Naive thymus-derived CD8-positive, alpha-beta T cell (primary cell): ENCODE measurements around the gene FLNA. TPM values are rescaled to one million over a fixed set of nuclear protein-coding genes. Genes with fewer than 3 reads are reported as not detected.
"Not testable (repeated sequence)": the region's sequence is repeated elsewhere in the genome, so short reads cannot be mapped to it uniquely, and the experiment has no call there.

Source experiments
- ATAC-seq, 2 donors: fragments of 150-1000 bp; cut with Tn5 transposase in 1 of 2; sonication (Bioruptor Pico), chemical (Tn5 transposase) in 1 of 2; 1 replicate in 1 of 2; 2 replicates in 1 of 2; pipeline ENCODE4 v1.10.0; 2021; ENCODE audit warnings: mild to moderate bottlenecking in 2 of 2, moderate library complexity in 2 of 2
- POLR2A ChIA-PET: fragments of 350-600 bp; sonication (Branson Sonifier 250); formaldehyde crosslinking; loops from one replicate; lab custom pipeline; 2021; ENCODE audit warnings: antibody characterized with exemption; lab: Charles Lee
- DNase-seq, 10 donors: peaks; one replicate each; pipeline versions ENCODE4 v3.0.0 to v3.0.0-alpha.2; 2020 to 2022
- H3K27ac Mint-ChIP-seq, 10 donors: one replicate each; pipeline ENCODE4 v1.8.0; 2020 to 2022; ENCODE audit warnings: mild to moderate bottlenecking in 10 of 10, mixed read lengths in 10 of 10, moderate library complexity in 4 of 10, inconsistent platforms in 1 of 10
- H3K27me3 Mint-ChIP-seq, 5 donors: one replicate each; pipeline ENCODE4 v1.8.0; 2021 to 2022; ENCODE audit warnings: mixed read lengths in 5 of 5
- H3K36me3 Mint-ChIP-seq, 3 donors: one replicate each; pipeline ENCODE4 v1.8.0; 2020 to 2022; ENCODE audit warnings: mixed read lengths in 3 of 3, mild to moderate bottlenecking in 2 of 3, inconsistent platforms in 1 of 3
- H3K4me1 Mint-ChIP-seq, 4 donors: one replicate each; pipeline ENCODE4 v1.8.0; 2021 to 2022; ENCODE audit warnings: mixed read lengths in 4 of 4
- H3K4me3 Mint-ChIP-seq, 10 donors: one replicate each; pipeline ENCODE4 v1.8.0; 2020 to 2022; ENCODE audit warnings: mild to moderate bottlenecking in 10 of 10, mixed read lengths in 10 of 10, moderate library complexity in 6 of 10, inconsistent platforms in 1 of 10
- H3K9me3 Mint-ChIP-seq, 9 donors: one replicate each; pipeline ENCODE4 v1.8.0; 2020 to 2022; ENCODE audit warnings: mixed read lengths in 9 of 9, mild to moderate bottlenecking in 3 of 9, inconsistent platforms in 1 of 9, moderate library complexity in 1 of 9
- polyA plus RNA-seq, 3 donors: library from polyadenylated mRNA; unstranded; fragments of 300-500 nt; fragmentation: Illumina TruSeq; gene quantifications; one replicate each; pipeline ENCODE4 v1.2.3, GENCODE V29; 2021
- total RNA-seq, 8 experiments: library from RNA in 2 of 8; stranded (reverse) in 2 of 8; gene quantifications; one replicate each; pipeline ENCODE4 v1.2.3 and lab custom pipeline; 2021 to 2026

Gene FLNA
- total and polyA plus RNA-seq, 5 experiments from 2014 or later = 156 to 633 (median 341) TPM

- POLR2A ChIA-PET = interaction anchor here (0.8 to 2.7 kb wide), 2 partner anchors 9 to 15 kb away, joined by 3 to 21 read pairs; no protein-coding TSS in a partner anchor
- no peaks in the 10 kb centered on the region for H3K27me3 Mint-ChIP-seq
- no peaks in the 10 kb centered on the region for H3K9me3 Mint-ChIP-seq
- ATAC-seq = no peak
- peak overlapping the region in 4 of 10 donors; percentile 29 to 95 (median 48) for H3K27ac Mint-ChIP-seq
- peak overlapping the region in 2 of 10 donors; percentile 6 to 25 for H3K4me3 Mint-ChIP-seq
- H3K4me1 Mint-ChIP-seq = peaks cover 2 to 62% (median 44%) of the 10 kb centered on the region in 4 donors
- peaks cover 0 to 37% (median 0%) of the 10 kb centered on the region in 3 donors for H3K36me3 Mint-ChIP-seq
- peak in 1 of 10 donors; percentile 24 for DNase-seq
These were observed 21.1 kb downstream of the FLNA start for GRCh38 chrX:154353172-154353843.

- H3K36me3 Mint-ChIP-seq = peaks cover 0 to 36% (median 0%) of the 10 kb centered on the region in 3 donors
These were observed 22.0 kb downstream of the FLNA start for GRCh38 chrX:154352466-154352865.

GRCh38 chrX:154352012-154352401 lies 22.4 kb downstream of the FLNA start:
- Mint-ChIP-seq H3K9me3 (no peaks in the 10 kb centered on the region), H3K36me3 (peaks cover 0 to 38% (median 0%) of the 10 kb centered on the region in 3 donors), H3K27ac (peak overlapping the region; percentile 78 to 95 (median 89)), H3K4me1 (peaks cover 8 to 65% (median 52%) of the 10 kb centered on the region in 4 donors), H3K4me3 (peak overlapping the region in 7 of 10 donors; percentile 34 to 70 (median 59)), H3K27me3 (no peaks in the 10 kb centered on the region)
- no peak for DNase-seq
- POLR2A ChIA-PET = interaction anchor here (1.0 to 6.4 kb wide), 5 partner anchors 16 to 36 kb away, joined by 3 to 101 read pairs (median 3); no protein-coding TSS in a partner anchor
- ATAC-seq = peak; percentile 5 to 7

More at GRCh38 chrX:154352466-154352865, 22.0 kb downstream of the FLNA start:
- Mint-ChIP-seq H3K4me3 (peak overlapping the region in 4 of 10 donors; percentile 34 to 70 (median 49)), H3K4me1 (peaks cover 3 to 62% (median 48%) of the 10 kb centered on the region in 4 donors), H3K9me3 (no peaks in the 10 kb centered on the region), H3K27ac (peak overlapping the region in 7 of 10 donors; percentile 78 to 95 (median 87)), H3K27me3 (no peaks in the 10 kb centered on the region)
- ATAC-seq (no peak), DNase-seq (peak in 1 of 10 donors; percentile 45)
- POLR2A ChIA-PET = interaction anchor here (0.8 to 6.4 kb wide), 4 partner anchors 10 to 30 kb away, joined by 3 to 101 read pairs (median 3); no protein-coding TSS in a partner anchor

GRCh38 chrX:154351183-154352011 lies 23.0 kb downstream of the FLNA start:
- ATAC-seq (peak; percentile 60 to 79), DNase-seq (peak in 6 of 10 donors; percentile 56 to 83 (median 66))
- peaks cover 0 to 37% (median 0%) of the 10 kb centered on the region in 3 donors for H3K36me3 Mint-ChIP-seq
- no peaks in the 10 kb centered on the region for H3K27me3 Mint-ChIP-seq
- peak overlapping the region in 9 of 10 donors; percentile 39 to 70 (median 62) for H3K4me3 Mint-ChIP-seq
- POLR2A ChIA-PET = interaction anchor here (1.0 to 6.4 kb wide), 7 partner anchors 11 to 35 kb away, joined by 3 to 101 read pairs (median 6); no protein-coding TSS in a partner anchor
- H3K9me3 Mint-ChIP-seq = no peaks in the 10 kb centered on the region
- peak overlapping the region; percentile 78 to 95 (median 88) for H3K27ac Mint-ChIP-seq
- H3K4me1 Mint-ChIP-seq = peaks cover 7 to 65% (median 51%) of the 10 kb centered on the region in 4 donors

- Mint-ChIP-seq H3K4me1 (peaks cover 6 to 61% (median 49%) of the 10 kb centered on the region in 4 donors), H3K27me3 (no peaks in the 10 kb centered on the region), H3K4me3 (peak overlapping the region in 9 of 10 donors; percentile 10 to 70 (median 53)), H3K36me3 (peaks cover 0 to 34% (median 0%) of the 10 kb centered on the region in 3 donors), H3K9me3 (no peaks in the 10 kb centered on the region), H3K27ac (peak overlapping the region in 9 of 10 donors; percentile 31 to 95 (median 85))
- POLR2A ChIA-PET = interaction anchor here (1.3 to 6.4 kb wide), 8 partner anchors 12 to 197 kb away, joined by 3 to 101 read pairs (median 7); partner anchors contain the start of genes EMD, FLNA and IKBKG
- peak in 1 of 10 donors; percentile 27 for DNase-seq
- ATAC-seq = peak; percentile 0 to 1
These were observed 23.8 kb downstream of the FLNA start for GRCh38 chrX:154350429-154351182.

GRCh38 chrX:154349979-154350378 lies 24.5 kb downstream of the FLNA start:
- Mint-ChIP-seq H3K4me1 (peaks cover 6 to 61% (median 49%) of the 10 kb centered on the region in 4 donors), H3K4me3 (peak overlapping the region in 6 of 10 donors; percentile 9 to 68 (median 42)), H3K9me3 (no peaks in the 10 kb centered on the region), H3K27me3 (no peaks in the 10 kb centered on the region), H3K36me3 (peaks cover 0 to 30% (median 0%) of the 10 kb centered on the region in 3 donors), H3K27ac (peak overlapping the region in 9 of 10 donors; percentile 8 to 95 (median 79))
- DNase-seq (peak in 1 of 10 donors; percentile 34), ATAC-seq (no peak)
- POLR2A ChIA-PET = interaction anchor here (0.9 to 6.4 kb wide), 9 partner anchors 8 to 197 kb away, joined by 3 to 101 read pairs (median 7); partner anchors contain the start of genes EMD, FLNA and IKBKG

- Mint-ChIP-seq H3K4me3 (peak overlapping the region in 5 of 10 donors; percentile 7 to 62 (median 45)), H3K27ac (peak overlapping the region in 8 of 10 donors; percentile 19 to 95 (median 82)), H3K9me3 (no peaks in the 10 kb centered on the region), H3K27me3 (no peaks in the 10 kb centered on the region), H3K36me3 (peaks cover 0 to 30% (median 0%) of the 10 kb centered on the region in 3 donors), H3K4me1 (peaks cover 6 to 61% (median 48%) of the 10 kb centered on the region in 4 donors)
- ATAC-seq (no peak), DNase-seq (peak in 1 of 10 donors; percentile 59)
- POLR2A ChIA-PET = interaction anchor here (0.9 to 6.4 kb wide), 9 partner anchors 8 to 198 kb away, joined by 3 to 101 read pairs (median 7); partner anchors contain the start of genes EMD, FLNA and IKBKG
These were observed 25.0 kb downstream of the FLNA start for GRCh38 chrX:154349359-154349935.

GRCh38 chrX:154348646-154349358 lies 25.6 kb downstream of the FLNA start:
- Mint-ChIP-seq H3K9me3 (no peaks in the 10 kb centered on the region), H3K27me3 (no peaks in the 10 kb centered on the region), H3K36me3 (peaks cover 0 to 28% (median 0%) of the 10 kb centered on the region in 3 donors), H3K4me1 (peaks cover 6 to 57% (median 46%) of the 10 kb centered on the region in 4 donors), H3K4me3 (peak overlapping the region in 3 of 10 donors; percentile 18 to 62 (median 18)), H3K27ac (peak overlapping the region in 8 of 10 donors; percentile 29 to 97 (median 96))
- DNase-seq (peak in 1 of 10 donors; percentile 58), ATAC-seq (no peak)
- POLR2A ChIA-PET = interaction anchor here (1.0 to 6.4 kb wide), 6 partner anchors 9 to 49 kb away, joined by 3 to 101 read pairs (median 6); partner anchors contain the start of genes EMD and FLNA

GRCh38 chrX:154348114-154348531 lies 26.3 kb downstream of the FLNA start:
- H3K4me3 Mint-ChIP-seq = peak overlapping the region in 6 of 10 donors; percentile 18 to 51 (median 23)
- POLR2A ChIA-PET = interaction anchor here (1.2 to 6.4 kb wide), 5 partner anchors 10 to 31 kb away, joined by 3 to 101 read pairs (median 6); partner anchors contain the start of gene EMD
- H3K9me3 Mint-ChIP-seq = no peaks in the 10 kb centered on the region
- peak overlapping the region; percentile 46 to 97 (median 92) for H3K27ac Mint-ChIP-seq
- no peak for ATAC-seq
- H3K36me3 Mint-ChIP-seq = peaks cover 0 to 22% (median 0%) of the 10 kb centered on the region in 3 donors
- peaks cover 6 to 50% (median 43%) of the 10 kb centered on the region in 4 donors for H3K4me1 Mint-ChIP-seq
- DNase-seq = no peak
- H3K27me3 Mint-ChIP-seq = no peaks in the 10 kb centered on the region

- H3K9me3 Mint-ChIP-seq, POLR2A ChIA-PET, DNase-seq, H3K27ac Mint-ChIP-seq, H3K4me3 Mint-ChIP-seq, H3K36me3 Mint-ChIP-seq, H3K27me3 Mint-ChIP-seq: not testable (repeated sequence)
- peak; percentile 12 to 22 for ATAC-seq
- peaks cover 6 to 14% (median 12%) of the 10 kb centered on the region in 4 donors for H3K4me1 Mint-ChIP-seq
These were observed 30.8 kb downstream of the FLNA start for GRCh38 chrX:154343620-154344019.
